GM19025 (cell line): Measurements from ENCODE around the gene EIF5B.
"Not testable (repeated sequence)": the region's sequence is repeated elsewhere in the genome, so short reads cannot be mapped to it uniquely, and the experiment has no call there.

Experiments used
- ATAC-seq: cut with Tn5 transposase; IDR thresholded peaks from one replicate; pipeline ENCODE4 v1.9.1; 2021; ENCODE audit warnings: mild to moderate bottlenecking, low read depth, moderate library complexity; ENCODE audit not compliant: unreplicated experiment

EIF5B gene

GRCh38 chr2:99368854-99369253 is 31.7 kb downstream of the EIF5B start:
- ATAC-seq = not testable (repeated sequence)

- no peak for ATAC-seq
These were observed 36.0 kb downstream of the EIF5B start for GRCh38 chr2:99373144-99373543.

- ATAC-seq = no peak
These were observed 37.6 kb downstream of the EIF5B start for GRCh38 chr2:99374747-99375146.

- no peak for ATAC-seq
These were observed 39.2 kb downstream of the EIF5B start for GRCh38 chr2:99376254-99376864.

GRCh38 chr2:99377879-99378278 is 40.7 kb downstream of the EIF5B start:
- no peak for ATAC-seq

- peak; percentile 58 for ATAC-seq
These were observed 43.3 kb downstream of the EIF5B start for GRCh38 chr2:99380376-99381010.

- no peak for ATAC-seq
These were observed 45.0 kb downstream of the EIF5B start for GRCh38 chr2:99382143-99382542.

GRCh38 chr2:99386011-99386410 is 48.8 kb downstream of the EIF5B start:
- ATAC-seq = no peak

GRCh38 chr2:99388892-99389291 is 51.7 kb downstream of the EIF5B start:
- ATAC-seq = no peak

- ATAC-seq = no peak
These were observed 52.2 kb downstream of the EIF5B start for GRCh38 chr2:99389371-99389770.

GRCh38 chr2:99389946-99390345 is 52.8 kb downstream of the EIF5B start:
- ATAC-seq = no peak

GRCh38 chr2:99395589-99396130 is 58.5 kb downstream of the EIF5B start:
- ATAC-seq = no peak

GRCh38 chr2:99397266-99397920 is 60.2 kb downstream of the EIF5B start:
- ATAC-seq = no peak

GRCh38 chr2:99398303-99398702 is 61.1 kb downstream of the EIF5B start:
- ATAC-seq = no peak

- no peak for ATAC-seq
These were observed 61.9 kb downstream of the EIF5B start for GRCh38 chr2:99399063-99399462.

GRCh38 chr2:99399795-99400194 is 62.6 kb downstream of the EIF5B start:
- ATAC-seq = no peak

GRCh38 chr2:99401841-99402240 is 64.7 kb downstream of the EIF5B start:
- ATAC-seq = no peak

GRCh38 chr2:99403084-99403483 is 65.9 kb downstream of the EIF5B start:
- no peak for ATAC-seq

GRCh38 chr2:99403524-99403923 is 66.3 kb downstream of the EIF5B start:
- ATAC-seq = no peak

GRCh38 chr2:99404039-99404796 is 67.0 kb downstream of the EIF5B start:
- no peak for ATAC-seq
